Measurements from ENCODE around the gene SMIM20. TPM values are rescaled to one million over a fixed set of nuclear protein-coding genes. Genes with fewer than 3 reads are reported as not detected.

The SMIM20 gene
- total and polyA plus RNA-seq, 12 donors = 27.4 to 48.5 (median 42.0) TPM

GRCh38 chr4:25977397-25978170 is 63.6 kb downstream of the SMIM20 start:
- TF ChIP-seq, protein P1, sequence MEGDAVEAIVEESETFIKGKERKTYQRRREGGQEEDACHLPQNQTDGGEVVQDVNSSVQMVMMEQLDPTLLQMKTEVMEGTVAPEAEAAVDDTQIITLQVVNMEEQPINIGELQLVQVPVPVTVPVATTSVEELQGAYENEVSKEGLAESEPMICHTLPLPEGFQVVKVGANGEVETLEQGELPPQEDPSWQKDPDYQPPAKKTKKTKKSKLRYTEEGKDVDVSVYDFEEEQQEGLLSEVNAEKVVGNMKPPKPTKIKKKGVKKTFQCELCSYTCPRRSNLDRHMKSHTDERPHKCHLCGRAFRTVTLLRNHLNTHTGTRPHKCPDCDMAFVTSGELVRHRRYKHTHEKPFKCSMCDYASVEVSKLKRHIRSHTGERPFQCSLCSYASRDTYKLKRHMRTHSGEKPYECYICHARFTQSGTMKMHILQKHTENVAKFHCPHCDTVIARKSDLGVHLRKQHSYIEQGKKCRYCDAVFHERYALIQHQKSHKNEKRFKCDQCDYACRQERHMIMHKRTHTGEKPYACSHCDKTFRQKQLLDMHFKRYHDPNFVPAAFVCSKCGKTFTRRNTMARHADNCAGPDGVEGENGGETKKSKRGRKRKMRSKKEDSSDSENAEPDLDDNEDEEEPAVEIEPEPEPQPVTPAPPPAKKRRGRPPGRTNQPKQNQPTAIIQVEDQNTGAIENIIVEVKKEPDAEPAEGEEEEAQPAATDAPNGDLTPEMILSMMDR (IDR thresholded peaks at IDR 0.05) = no peak
- 85 to 89% methylated on average over 12 of the region's 12 CpGs for WGBS, 2 donors
- H3K27ac ChIP-seq = no peak overlapping the region
- DNase-seq = no peak
- H3K9me3 ChIP-seq = peaks cover 0 to 12% (median 0%) of the 10 kb centered on the region in 11 donors
- no peaks in the 10 kb centered on the region for H3K36me3 ChIP-seq
- ATAC-seq = no peak
- H3K4me1 ChIP-seq = peaks cover 3 to 14% (median 11%) of the 10 kb centered on the region in 9 donors
- H3K4me3 ChIP-seq = no peak overlapping the region
- intact Hi-C loops (cut with DNase I) = no loop called here
- H3K27me3 ChIP-seq = no peaks in the 10 kb centered on the region

- ATAC-seq = no peak
- Histone ChIP-seq H3K27ac (no peak overlapping the region), H3K36me3 (no peaks in the 10 kb centered on the region), H3K4me1 (peaks cover 0 to 11% (median 5%) of the 10 kb centered on the region in 9 donors), H3K9me3 (peaks cover 0 to 12% (median 0%) of the 10 kb centered on the region in 11 donors), H3K4me3 (no peak overlapping the region), H3K27me3 (no peaks in the 10 kb centered on the region)
- intact Hi-C loops (cut with DNase I) = no loop called here
- DNase-seq = no peak
- 60 to 66% methylated on average over 8 of the region's 8 CpGs for WGBS, 2 donors
- TF ChIP-seq, protein P1 (IDR thresholded peaks at IDR 0.05) = no peak
Observed at GRCh38 chr4:25978327-25978726, 64.3 kb downstream of the SMIM20 start.

Other genes starting within 250 kb of the SMIM20 start
- gene SEL1L3, start 51.2 kb upstream of the SMIM20 start, total RNA-seq = 1 to 10 TPM; 2.5 to 9.8 (median 3.7) TPM
- gene SEL1L3, start 51.2 kb upstream of the SMIM20 start, polyA plus RNA-seq = 1 to 10 TPM; 1.4 to 2.5 TPM